SU-DHL-6 (cell line): ENCODE data around the gene MGAT1.

ENCODE experiments used
- H2AFZ ChIP-seq: fragments of 200-600 bp; sonication (generic); 2 replicates; pipeline ENCODE4 v1.6.1; 2014; ENCODE audit warnings: low read depth, mild to moderate bottlenecking, moderate library complexity, mixed read lengths, antibody characterized with exemption, low read length; ENCODE audit not compliant: severe bottlenecking
- H3F3A ChIP-seq: fragments of 200-600 bp; shearing (Covaris generic); 2 replicates; pipeline ENCODE4 v1.6.0; 2016; ENCODE audit warnings: antibody characterized with exemption, mild to moderate bottlenecking; ENCODE audit not compliant: insufficient read depth
- H3K27ac ChIP-seq: fragments of 200-600 bp; sonication (generic); 2 replicates; pipeline ENCODE4 v1.5.1; 2016; ENCODE audit warnings: low read depth, mild to moderate bottlenecking, low read length, moderate library complexity, mixed read lengths
- H3K27me3 ChIP-seq: fragments of 200-600 bp; sonication (generic), shearing (Covaris generic); 2 replicates; pipeline ENCODE4 v1.6.0; 2014; ENCODE audit warnings: mild to moderate bottlenecking, low read length
- H3K36me3 ChIP-seq: fragments of 200-600 bp; sonication (generic); 2 replicates; pipeline ENCODE4 v1.6.1; 2014; ENCODE audit warnings: mild to moderate bottlenecking, low read length, mixed read lengths
- H3K4me2 ChIP-seq: fragments of 300-600, 200-600 bp; shearing (Covaris generic), sonication (generic); 2 replicates; pipeline ENCODE4 v1.6.0; 2014; ENCODE audit warnings: low read length, low read depth, mild to moderate bottlenecking; ENCODE audit not compliant: poor library complexity, severe bottlenecking
- H3K4me3 ChIP-seq: fragments of 200-600 bp; sonication (generic); 2 replicates; pipeline ENCODE4 v1.5.1; 2014; ENCODE audit warnings: antibody characterized with exemption, low read length, mild to moderate bottlenecking, mixed read lengths; ENCODE audit not compliant: insufficient read depth, poor library complexity, severe bottlenecking
- H3K79me2 ChIP-seq: fragments of 200-600 bp; sonication (generic); 2 replicates; pipeline ENCODE4 v1.6.1; 2014; ENCODE audit warnings: mild to moderate bottlenecking, low read length, moderate library complexity; ENCODE audit not compliant: insufficient read depth
- H3K9ac ChIP-seq: fragments of 200-600 bp; sonication (generic); 2 replicates; pipeline ENCODE4 v1.7.0; 2014; ENCODE audit warnings: mild to moderate bottlenecking, low read length
- H3K9me2 ChIP-seq: fragments of 200-600 bp; sonication (generic); replicated peaks from 2 replicates; pipeline ENCODE4 v1.6.1; 2014; ENCODE audit warnings: low read length; ENCODE audit not compliant: insufficient read depth
- H3K9me3 ChIP-seq: fragments of 200-600 bp; sonication (generic); 2 replicates; pipeline ENCODE4 v1.6.1; 2014; ENCODE audit warnings: low read length, mixed read lengths; ENCODE audit not compliant: insufficient read depth
- H4K20me1 ChIP-seq: fragments of 200-600 bp; sonication (generic); 2 replicates; pipeline ENCODE4 v1.6.1; 2014; ENCODE audit warnings: low read depth, mild to moderate bottlenecking, antibody characterized with exemption, low read length, moderate library complexity, mixed read lengths
- CTCF ChIP-seq: fragments of 200-600 bp; sonication (generic); IDR thresholded peaks from one replicate; pipeline ENCODE4 v1.5.1; 2017; ENCODE audit warnings: antibody characterized with exemption, mild to moderate bottlenecking, low read length, moderate library complexity; ENCODE audit not compliant: insufficient read depth, poor library complexity, severe bottlenecking
- EZH2phosphoT487 ChIP-seq: fragments of 200-600 bp; sonication (generic), shearing (Covaris generic); conservative IDR thresholded peaks from 2 replicates; pipeline ENCODE4 v1.6.1; 2018; ENCODE audit warnings: mild to moderate bottlenecking, antibody characterized with exemption, low read length, moderate library complexity, mixed read lengths

Gene MGAT1

DNA sequence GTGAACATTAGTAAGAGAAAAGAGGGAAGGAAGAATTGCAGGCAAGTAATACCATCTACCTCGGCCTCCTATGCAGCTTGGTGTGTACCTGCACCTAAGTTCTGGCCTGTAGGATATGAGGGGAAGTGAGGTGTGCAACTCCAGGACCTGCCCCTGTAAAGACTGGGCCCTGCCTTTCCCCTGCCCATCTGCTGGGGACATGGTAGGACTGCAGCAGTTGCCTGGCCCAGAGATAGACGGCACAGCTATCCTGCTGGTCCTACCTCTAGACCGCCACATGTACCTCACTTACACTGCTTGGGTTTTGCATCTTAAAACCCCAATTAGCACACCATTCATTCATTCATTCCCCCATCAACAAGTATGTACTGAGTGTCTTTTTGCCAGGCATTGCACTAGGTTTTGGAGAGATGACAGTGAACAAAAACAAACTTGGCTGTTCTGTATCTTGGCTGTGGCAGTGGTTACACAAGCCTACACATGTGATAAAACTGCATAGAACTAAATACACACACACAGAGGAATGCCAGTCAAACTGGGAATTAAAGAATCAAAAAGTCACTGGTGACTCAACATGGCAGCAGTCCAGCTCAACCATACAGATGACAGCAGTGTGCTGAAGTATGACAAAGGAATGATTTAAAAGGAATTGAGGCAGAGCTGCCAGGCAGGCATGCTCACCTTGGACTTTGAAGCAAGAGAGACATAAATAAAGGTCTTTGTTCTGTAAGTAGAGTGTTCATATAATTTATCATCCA lies 23.3 kb upstream of the MGAT1 start:
- TF ChIP-seq CTCF (no peak), EZH2phosphoT487 (no peak)
- Histone ChIP-seq H4K20me1 (no peaks in the 10 kb centered on the region), H3K4me2 (no peak overlapping the region), H2AFZ (no peak overlapping the region), H3K27ac (no peak overlapping the region), H3K79me2 (peaks cover 9% of the 10 kb centered on the region; the same call in 1 of the 2 replicates), H3K4me3 (no peak overlapping the region), H3K9me3 (no peaks in the 10 kb centered on the region), H3K27me3 (no peaks in the 10 kb centered on the region), H3K9ac (no peak overlapping the region), H3K9me2 (no peaks in the 10 kb centered on the region), H3K36me3 (peaks cover 10% of the 10 kb centered on the region; the same call in 1 of the 2 replicates), H3F3A (no peaks in the 10 kb centered on the region)

- Histone ChIP-seq H3K9me2 (no peaks in the 10 kb centered on the region), H3K4me2 (no peak overlapping the region)
- TF ChIP-seq CTCF (no peak), EZH2phosphoT487 (no peak)
These were observed 22.2 kb upstream of the MGAT1 start for GRCh38 chr5:180824630-180825476.

DNA sequence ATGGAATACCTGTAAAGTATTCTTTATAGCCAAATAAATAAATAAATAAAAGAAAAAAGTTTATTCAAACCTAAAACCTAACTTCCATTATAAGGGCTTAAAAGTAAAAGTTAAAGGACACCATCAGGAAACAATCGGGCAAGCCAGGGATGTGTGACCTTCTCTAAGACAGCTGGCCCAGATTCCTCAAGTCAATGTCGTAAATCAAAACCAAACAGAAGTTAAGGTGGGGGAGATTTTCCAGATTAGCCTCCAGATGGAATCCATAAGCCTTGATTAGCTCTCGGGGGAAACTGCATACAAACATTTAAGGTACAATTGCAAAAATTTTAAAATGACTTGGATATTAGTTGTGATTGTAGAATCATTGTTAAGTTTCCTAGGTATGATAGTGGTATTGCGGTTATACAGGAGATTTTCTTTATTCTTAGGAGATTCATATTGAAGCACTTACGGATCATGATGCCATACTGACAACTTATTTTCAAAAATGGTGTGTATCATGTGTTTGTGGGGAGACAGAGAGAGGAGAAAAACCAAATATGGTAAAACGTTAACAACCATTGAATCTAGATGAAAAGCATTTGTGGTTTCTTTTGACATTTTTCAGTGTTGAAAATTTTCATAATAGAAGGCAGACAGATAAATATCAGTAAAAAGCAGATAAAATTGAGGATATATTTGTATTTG lies 21.5 kb upstream of the MGAT1 start:
- Histone ChIP-seq H3K4me3 (no peak overlapping the region), H3K9ac (no peak overlapping the region), H3K27me3 (no peaks in the 10 kb centered on the region), H3K36me3 (no peaks in the 10 kb centered on the region), H2AFZ (no peak overlapping the region), H3F3A (no peaks in the 10 kb centered on the region), H3K4me2 (no peak overlapping the region), H4K20me1 (no peaks in the 10 kb centered on the region), H3K9me2 (no peaks in the 10 kb centered on the region), H3K9me3 (no peaks in the 10 kb centered on the region), H3K27ac (no peak overlapping the region), H3K79me2 (no peaks in the 10 kb centered on the region)
- TF ChIP-seq EZH2phosphoT487 (no peak), CTCF (no peak)

More at GRCh38 chr5:180824630-180825476, 22.2 kb upstream of the MGAT1 start:
- Histone ChIP-seq H3K4me3 (no peak overlapping the region), H3K27me3 (no peaks in the 10 kb centered on the region), H3K9ac (no peak overlapping the region), H3K36me3 (peaks cover 6% of the 10 kb centered on the region; the same call in 1 of the 2 replicates), H2AFZ (no peak overlapping the region), H3K79me2 (peaks cover under 1% of the 10 kb centered on the region; the same call in 1 of the 2 replicates), H3K27ac (no peak overlapping the region), H3F3A (no peaks in the 10 kb centered on the region), H4K20me1 (no peaks in the 10 kb centered on the region), H3K9me3 (no peaks in the 10 kb centered on the region)
